ENCODE data around the gene MAGI1.

Gene MAGI1

GRCh38 chr3:65539616-65540015 is 499.1 kb downstream of the MAGI1 start:
- no peak for DNase-seq (ENCODE audit: low read depth)
- TF ChIP-seq, protein P1, sequence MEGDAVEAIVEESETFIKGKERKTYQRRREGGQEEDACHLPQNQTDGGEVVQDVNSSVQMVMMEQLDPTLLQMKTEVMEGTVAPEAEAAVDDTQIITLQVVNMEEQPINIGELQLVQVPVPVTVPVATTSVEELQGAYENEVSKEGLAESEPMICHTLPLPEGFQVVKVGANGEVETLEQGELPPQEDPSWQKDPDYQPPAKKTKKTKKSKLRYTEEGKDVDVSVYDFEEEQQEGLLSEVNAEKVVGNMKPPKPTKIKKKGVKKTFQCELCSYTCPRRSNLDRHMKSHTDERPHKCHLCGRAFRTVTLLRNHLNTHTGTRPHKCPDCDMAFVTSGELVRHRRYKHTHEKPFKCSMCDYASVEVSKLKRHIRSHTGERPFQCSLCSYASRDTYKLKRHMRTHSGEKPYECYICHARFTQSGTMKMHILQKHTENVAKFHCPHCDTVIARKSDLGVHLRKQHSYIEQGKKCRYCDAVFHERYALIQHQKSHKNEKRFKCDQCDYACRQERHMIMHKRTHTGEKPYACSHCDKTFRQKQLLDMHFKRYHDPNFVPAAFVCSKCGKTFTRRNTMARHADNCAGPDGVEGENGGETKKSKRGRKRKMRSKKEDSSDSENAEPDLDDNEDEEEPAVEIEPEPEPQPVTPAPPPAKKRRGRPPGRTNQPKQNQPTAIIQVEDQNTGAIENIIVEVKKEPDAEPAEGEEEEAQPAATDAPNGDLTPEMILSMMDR (conservative IDR thresholded peaks at IDR 0.05; ENCODE audit: low read depth, low read length): no peak
- no peak overlapping the region for H3K4me3 ChIP-seq (ENCODE audit: low read length)

DNA sequence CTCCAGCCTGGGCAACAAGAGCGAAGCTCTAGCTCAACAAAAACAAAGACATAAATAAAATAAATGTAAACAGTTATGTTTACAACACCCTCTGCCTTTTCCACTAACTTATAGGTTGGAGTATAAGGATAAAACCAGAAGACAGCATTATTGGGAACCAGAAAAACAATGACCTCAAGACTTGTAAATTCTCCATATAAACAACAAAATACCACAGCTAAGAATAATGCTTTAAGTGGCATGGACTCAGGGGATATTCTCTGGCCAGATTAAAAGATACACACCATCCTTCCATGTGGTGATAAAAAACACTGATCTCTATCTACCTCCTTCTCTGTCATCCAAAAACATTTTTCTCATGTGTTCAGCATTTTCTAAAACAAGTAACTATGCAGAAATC is 500.6 kb downstream of the MAGI1 start:
- TF ChIP-seq, protein P1 (conservative IDR thresholded peaks at IDR 0.05; ENCODE audit: low read depth, low read length): no peak
- DNase-seq (ENCODE audit: low read depth): no peak
- H3K4me3 ChIP-seq (ENCODE audit: low read length): no peak overlapping the region

GRCh38 chr3:65537109-65537508 is 501.6 kb downstream of the MAGI1 start:
- TF ChIP-seq, protein P1 (conservative IDR thresholded peaks at IDR 0.05; ENCODE audit: low read depth, low read length): no peak
- no peak overlapping the region for H3K4me3 ChIP-seq (ENCODE audit: low read length)
- DNase-seq (ENCODE audit: low read depth): no peak

GRCh38 chr3:65535260-65535659 is 503.5 kb downstream of the MAGI1 start:
- TF ChIP-seq, protein P1 (conservative IDR thresholded peaks at IDR 0.05; ENCODE audit: low read depth, low read length): no peak
- DNase-seq (ENCODE audit: low read depth): no peak
- H3K4me3 ChIP-seq (ENCODE audit: low read length): no peak overlapping the region

DNA sequence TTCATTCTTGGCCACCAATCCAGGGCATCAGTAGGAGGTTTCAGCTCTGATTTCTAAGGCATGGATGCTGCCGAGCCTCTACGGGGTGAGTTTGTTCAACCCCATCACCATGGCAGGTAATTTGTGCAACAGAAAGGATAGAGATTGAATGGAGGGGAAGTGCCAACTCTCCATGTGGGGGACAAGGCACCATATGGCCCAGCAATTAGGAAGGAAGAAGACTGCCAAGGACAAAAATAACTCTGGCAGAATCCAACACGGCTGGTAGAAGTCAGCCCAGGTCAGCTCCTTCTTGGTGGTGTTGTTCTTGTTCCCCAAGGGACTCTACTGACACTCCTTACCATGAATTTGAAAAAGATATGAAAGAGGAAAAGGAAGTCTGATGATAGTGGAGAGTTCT is 503.9 kb downstream of the MAGI1 start:
- no peak for DNase-seq (ENCODE audit: low read depth)
- H3K4me3 ChIP-seq (ENCODE audit: low read length): no peak overlapping the region
- TF ChIP-seq, protein P1 (conservative IDR thresholded peaks at IDR 0.05; ENCODE audit: low read depth, low read length): no peak

- TF ChIP-seq, protein P1 (conservative IDR thresholded peaks at IDR 0.05; ENCODE audit: low read depth, low read length): no peak
- H3K4me3 ChIP-seq (ENCODE audit: low read length): no peak overlapping the region
- no peak for DNase-seq (ENCODE audit: low read depth)
Observed at GRCh38 chr3:65532749-65533148, 506.0 kb downstream of the MAGI1 start.

DNA sequence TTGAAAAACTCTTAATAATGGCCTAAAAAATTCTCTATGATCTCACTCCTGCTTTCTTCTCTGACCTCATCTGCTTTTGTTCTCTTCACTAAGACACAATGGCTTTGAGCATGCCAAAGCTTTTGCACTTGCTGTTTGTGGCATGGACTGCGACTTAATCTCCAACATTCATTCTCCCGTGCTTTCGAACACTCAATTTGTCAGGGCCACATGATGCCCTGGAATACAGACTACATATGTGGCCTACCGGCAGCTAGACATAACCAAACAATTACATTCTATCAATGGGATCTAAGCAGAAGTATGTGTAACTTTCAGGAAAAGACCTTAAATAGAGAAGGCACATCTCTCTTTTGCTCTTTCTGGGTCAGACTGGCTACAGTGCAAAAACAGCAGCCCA is 506.5 kb downstream of the MAGI1 start:
- DNase-seq (ENCODE audit: low read depth): no peak
- TF ChIP-seq, protein P1 (conservative IDR thresholded peaks at IDR 0.05; ENCODE audit: low read depth, low read length): no peak
- H3K4me3 ChIP-seq (ENCODE audit: low read length): no peak overlapping the region
